Nephron progenitor cell (in vitro differentiated cells): ENCODE results near the gene PIAS2.
"Not testable (repeated sequence)": the region's sequence is repeated elsewhere in the genome, so short reads cannot be mapped to it uniquely, and the experiment has no call there.

Source experiments
- DNase-seq: peaks from one replicate; pipeline ENCODE4 v3.0.0; 2021
- H3K27ac Mint-ChIP-seq: 2 replicates; pipeline ENCODE4 v1.8.0; 2021; ENCODE audit warnings: mild to moderate bottlenecking, moderate library complexity, mixed read lengths
- H3K27me3 Mint-ChIP-seq: 2 replicates; pipeline ENCODE4 v1.8.0; 2021; ENCODE audit warnings: mild to moderate bottlenecking, low read depth, mixed read lengths; ENCODE audit not compliant: poor library complexity
- H3K36me3 Mint-ChIP-seq: 2 replicates; pipeline ENCODE4 v1.8.0; 2021; ENCODE audit warnings: low read depth, mixed read lengths
- H3K4me1 Mint-ChIP-seq: 2 replicates; pipeline ENCODE4 v1.8.0; 2021; ENCODE audit warnings: mixed read lengths
- H3K4me3 Mint-ChIP-seq: 2 replicates; pipeline ENCODE4 v1.8.0; 2021; ENCODE audit warnings: mild to moderate bottlenecking, moderate library complexity, mixed read lengths
- H3K9me3 Mint-ChIP-seq: 2 replicates; pipeline ENCODE4 v1.8.0; 2021; ENCODE audit warnings: mild to moderate bottlenecking, moderate library complexity, mixed read lengths
- TF ChIP-seq, protein P1 (sequence below): fragments of 200-600 bp; sonication (generic); IDR thresholded peaks from 2 replicates; pipeline ENCODE4 v1.5.0; 2021; ENCODE audit warnings: antibody characterized with exemption

The PIAS2 gene

DNA sequence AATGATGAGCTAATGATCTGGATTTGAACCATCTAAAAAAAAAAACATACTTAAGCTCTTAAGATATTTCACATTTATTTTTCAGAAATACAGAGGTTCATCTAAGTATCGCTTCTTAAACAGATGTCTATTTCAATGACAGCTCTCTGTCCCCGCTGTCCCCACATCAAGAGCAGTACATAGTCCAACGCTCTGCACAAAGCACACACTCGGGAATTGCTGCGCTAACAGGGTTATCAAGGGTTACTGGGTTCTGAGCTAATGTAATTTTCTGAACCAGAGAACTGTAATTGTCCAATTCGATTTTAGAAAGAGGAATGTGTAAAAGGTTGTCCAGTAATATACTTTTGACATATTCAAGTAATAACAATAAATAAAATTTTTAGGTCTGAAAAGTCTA is 101.6 kb downstream of the PIAS2 start:
- TF ChIP-seq, protein P1, sequence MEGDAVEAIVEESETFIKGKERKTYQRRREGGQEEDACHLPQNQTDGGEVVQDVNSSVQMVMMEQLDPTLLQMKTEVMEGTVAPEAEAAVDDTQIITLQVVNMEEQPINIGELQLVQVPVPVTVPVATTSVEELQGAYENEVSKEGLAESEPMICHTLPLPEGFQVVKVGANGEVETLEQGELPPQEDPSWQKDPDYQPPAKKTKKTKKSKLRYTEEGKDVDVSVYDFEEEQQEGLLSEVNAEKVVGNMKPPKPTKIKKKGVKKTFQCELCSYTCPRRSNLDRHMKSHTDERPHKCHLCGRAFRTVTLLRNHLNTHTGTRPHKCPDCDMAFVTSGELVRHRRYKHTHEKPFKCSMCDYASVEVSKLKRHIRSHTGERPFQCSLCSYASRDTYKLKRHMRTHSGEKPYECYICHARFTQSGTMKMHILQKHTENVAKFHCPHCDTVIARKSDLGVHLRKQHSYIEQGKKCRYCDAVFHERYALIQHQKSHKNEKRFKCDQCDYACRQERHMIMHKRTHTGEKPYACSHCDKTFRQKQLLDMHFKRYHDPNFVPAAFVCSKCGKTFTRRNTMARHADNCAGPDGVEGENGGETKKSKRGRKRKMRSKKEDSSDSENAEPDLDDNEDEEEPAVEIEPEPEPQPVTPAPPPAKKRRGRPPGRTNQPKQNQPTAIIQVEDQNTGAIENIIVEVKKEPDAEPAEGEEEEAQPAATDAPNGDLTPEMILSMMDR = no peak
- Mint-ChIP-seq H3K4me1 (peaks cover 44% of the 10 kb centered on the region), H3K9me3 (no peaks in the 10 kb centered on the region), H3K36me3 (peaks cover 4% of the 10 kb centered on the region), H3K4me3 (no peak overlapping the region), H3K27ac (peak overlapping the region; percentile 46), H3K27me3 (no peaks in the 10 kb centered on the region)
- DNase-seq = no peak

DNA sequence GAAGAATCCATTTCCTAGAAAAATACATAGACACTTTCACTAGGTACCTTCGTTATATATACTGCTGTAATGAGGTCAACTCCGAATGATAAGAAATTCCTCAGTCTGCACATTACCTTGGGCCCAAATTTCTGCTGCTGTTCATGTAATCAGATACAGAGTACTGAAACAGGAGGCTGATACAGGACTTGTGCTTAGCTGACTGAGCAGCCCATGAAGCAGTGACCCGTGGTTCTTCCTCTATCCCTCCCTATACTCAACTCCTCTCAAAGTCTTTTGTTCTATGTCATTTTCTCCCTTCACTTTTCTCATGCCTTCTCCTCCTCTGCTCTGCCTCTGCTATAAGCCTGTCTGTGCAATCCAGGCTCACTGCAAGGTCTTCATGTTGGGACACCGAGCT is 102.9 kb downstream of the PIAS2 start:
- H3K4me1 Mint-ChIP-seq = peaks cover 47% of the 10 kb centered on the region
- H3K9me3 Mint-ChIP-seq = no peaks in the 10 kb centered on the region
- H3K27me3 Mint-ChIP-seq = no peaks in the 10 kb centered on the region
- DNase-seq = no peak
- TF ChIP-seq, protein P1 = no peak
- H3K36me3 Mint-ChIP-seq = peaks cover 4% of the 10 kb centered on the region
- no peak overlapping the region for H3K4me3 Mint-ChIP-seq
- H3K27ac Mint-ChIP-seq = peak overlapping the region; percentile 88

DNA sequence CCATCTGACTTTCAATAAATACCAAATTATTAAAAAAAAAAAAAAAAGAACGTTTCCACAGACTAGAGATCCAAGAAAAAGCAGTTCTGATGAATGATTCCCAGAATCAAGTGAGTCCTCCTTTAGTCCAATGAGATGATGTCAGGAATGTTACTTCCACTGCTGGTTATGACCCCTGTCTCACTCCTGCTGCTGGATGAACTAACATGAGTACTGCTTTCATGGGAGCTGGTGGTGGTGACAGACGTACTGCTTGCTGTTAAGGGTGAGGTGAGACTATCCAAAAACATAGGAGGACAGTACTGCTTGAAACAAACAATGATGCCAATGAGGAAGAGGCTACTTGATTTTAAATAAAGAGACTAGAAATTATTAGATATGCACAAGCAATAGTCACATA is 105.0 kb downstream of the PIAS2 start:
- Mint-ChIP-seq H3K4me3 (no peak overlapping the region), H3K27me3 (no peaks in the 10 kb centered on the region), H3K27ac (no peak overlapping the region), H3K9me3 (no peaks in the 10 kb centered on the region), H3K36me3 (peaks cover 4% of the 10 kb centered on the region), H3K4me1 (peaks cover 47% of the 10 kb centered on the region)
- TF ChIP-seq, protein P1 = no peak
- DNase-seq = no peak

DNA sequence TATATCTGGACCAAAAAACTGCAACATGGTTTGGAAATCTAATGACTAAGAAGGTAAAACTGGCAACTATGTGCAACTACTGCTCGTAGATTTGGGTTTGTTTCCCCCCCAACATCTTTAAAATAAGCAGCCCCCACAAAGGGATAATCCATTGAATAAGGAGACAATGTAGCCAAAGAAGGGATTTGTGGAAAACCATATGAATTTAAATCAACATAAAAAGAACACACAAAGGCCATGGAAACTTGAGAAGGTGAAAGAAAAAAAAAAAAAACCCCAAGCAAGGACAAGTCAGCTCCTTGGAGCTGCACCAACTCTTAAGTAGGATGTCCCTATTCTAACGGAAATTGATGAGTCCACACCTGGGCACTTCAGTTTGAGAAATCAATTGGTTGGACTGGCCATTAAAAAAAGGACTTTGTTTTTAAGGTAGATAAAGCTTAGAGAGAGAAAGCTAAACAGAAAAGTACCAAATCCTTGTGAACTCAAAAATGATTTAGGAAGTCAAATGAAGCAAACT is 106.8 kb downstream of the PIAS2 start:
- peaks cover 45% of the 10 kb centered on the region for H3K4me1 Mint-ChIP-seq
- no peak overlapping the region for H3K4me3 Mint-ChIP-seq
- DNase-seq = no peak
- peaks cover 4% of the 10 kb centered on the region for H3K36me3 Mint-ChIP-seq
- TF ChIP-seq, protein P1 = no peak
- H3K27me3 Mint-ChIP-seq = no peaks in the 10 kb centered on the region
- H3K27ac Mint-ChIP-seq = no peak overlapping the region
- H3K9me3 Mint-ChIP-seq = no peaks in the 10 kb centered on the region

DNA sequence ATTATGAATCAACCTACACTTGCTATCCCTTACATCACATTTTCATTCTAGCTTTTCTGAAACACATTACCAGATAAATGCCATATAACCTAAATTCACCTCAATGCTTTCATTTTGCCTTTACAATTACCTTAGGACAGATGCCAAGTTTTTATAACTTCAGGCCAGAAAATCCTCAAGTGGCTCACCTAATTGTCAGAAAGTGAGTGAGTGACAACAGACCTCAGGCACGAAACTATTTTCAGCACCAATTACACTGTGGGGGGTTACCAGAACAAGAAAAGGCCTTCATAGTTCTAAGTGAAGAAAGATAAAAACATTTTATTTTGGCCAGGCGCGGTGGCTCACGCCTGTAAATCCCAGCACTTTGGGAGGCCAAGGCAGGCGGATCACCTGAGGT is 108.2 kb downstream of the PIAS2 start:
- TF ChIP-seq, protein P1 = no peak
- no peak overlapping the region for H3K27ac Mint-ChIP-seq
- H3K36me3 Mint-ChIP-seq = peaks cover 4% of the 10 kb centered on the region
- DNase-seq = no peak
- H3K27me3 Mint-ChIP-seq = no peaks in the 10 kb centered on the region
- no peak overlapping the region for H3K4me3 Mint-ChIP-seq
- H3K9me3 Mint-ChIP-seq = no peaks in the 10 kb centered on the region
- peaks cover 31% of the 10 kb centered on the region for H3K4me1 Mint-ChIP-seq

DNA sequence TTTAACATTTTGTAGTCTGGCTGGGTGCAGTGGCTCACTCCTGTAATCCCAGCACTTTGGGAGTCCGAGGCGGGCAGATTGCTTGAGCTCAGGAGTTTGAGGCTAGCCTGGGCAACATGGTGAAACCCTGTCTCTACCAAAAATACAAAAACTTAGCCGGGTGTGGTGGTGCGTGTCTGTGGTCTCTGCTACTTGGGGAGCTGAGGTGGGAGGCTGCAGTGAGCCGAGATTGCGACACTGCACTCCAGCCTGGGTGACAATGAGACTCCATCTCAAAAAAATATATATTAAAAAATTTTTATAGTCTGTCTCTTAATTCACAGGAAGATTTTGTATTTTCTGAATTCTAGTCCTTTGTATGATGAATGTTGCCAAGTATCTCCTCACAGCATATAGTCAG is 121.4 kb downstream of the PIAS2 start:
- not testable (repeated sequence) for H3K9me3 Mint-ChIP-seq, DNase-seq, H3K27me3 Mint-ChIP-seq, H3K4me3 Mint-ChIP-seq, H3K27ac Mint-ChIP-seq, H3K4me1 Mint-ChIP-seq, H3K36me3 Mint-ChIP-seq
